ENCODE results near the gene ADGRF4.

DNA sequence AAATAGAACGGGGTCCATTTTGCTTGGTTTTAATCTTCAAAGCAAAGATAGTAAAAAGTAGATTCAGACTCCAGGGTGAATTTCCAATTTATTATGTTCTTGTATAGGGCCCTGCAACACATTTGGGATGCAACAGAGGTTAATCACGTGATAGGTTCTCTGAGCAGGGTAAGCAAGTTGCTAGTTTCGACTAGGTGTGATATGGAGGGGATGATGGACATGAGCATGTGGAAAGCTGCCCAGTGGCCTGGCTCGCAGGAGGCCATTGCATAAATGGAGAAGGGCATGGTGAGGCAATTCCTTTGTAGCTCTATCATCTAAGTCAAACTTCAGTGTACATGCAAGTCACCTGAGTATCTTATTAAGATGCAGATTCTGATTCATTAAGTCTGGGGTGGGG, 17.7 kb upstream of the ADGRF4 start:
- TF ChIP-seq, protein P1, sequence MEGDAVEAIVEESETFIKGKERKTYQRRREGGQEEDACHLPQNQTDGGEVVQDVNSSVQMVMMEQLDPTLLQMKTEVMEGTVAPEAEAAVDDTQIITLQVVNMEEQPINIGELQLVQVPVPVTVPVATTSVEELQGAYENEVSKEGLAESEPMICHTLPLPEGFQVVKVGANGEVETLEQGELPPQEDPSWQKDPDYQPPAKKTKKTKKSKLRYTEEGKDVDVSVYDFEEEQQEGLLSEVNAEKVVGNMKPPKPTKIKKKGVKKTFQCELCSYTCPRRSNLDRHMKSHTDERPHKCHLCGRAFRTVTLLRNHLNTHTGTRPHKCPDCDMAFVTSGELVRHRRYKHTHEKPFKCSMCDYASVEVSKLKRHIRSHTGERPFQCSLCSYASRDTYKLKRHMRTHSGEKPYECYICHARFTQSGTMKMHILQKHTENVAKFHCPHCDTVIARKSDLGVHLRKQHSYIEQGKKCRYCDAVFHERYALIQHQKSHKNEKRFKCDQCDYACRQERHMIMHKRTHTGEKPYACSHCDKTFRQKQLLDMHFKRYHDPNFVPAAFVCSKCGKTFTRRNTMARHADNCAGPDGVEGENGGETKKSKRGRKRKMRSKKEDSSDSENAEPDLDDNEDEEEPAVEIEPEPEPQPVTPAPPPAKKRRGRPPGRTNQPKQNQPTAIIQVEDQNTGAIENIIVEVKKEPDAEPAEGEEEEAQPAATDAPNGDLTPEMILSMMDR (IDR thresholded peaks at IDR 0.05), result no peak
- TF ChIP-seq POLR2A (IDR thresholded peaks at IDR 0.05), result no peak
- no peak for TF ChIP-seq POLR2AphosphoS5 (IDR thresholded peaks at IDR 0.05)
